ENCODE data around the gene OR8H3.
"Not testable (repeated sequence)": the region's sequence is repeated elsewhere in the genome, so short reads cannot be mapped to it uniquely, and the experiment has no call there.

Gene OR8H3, protein sequence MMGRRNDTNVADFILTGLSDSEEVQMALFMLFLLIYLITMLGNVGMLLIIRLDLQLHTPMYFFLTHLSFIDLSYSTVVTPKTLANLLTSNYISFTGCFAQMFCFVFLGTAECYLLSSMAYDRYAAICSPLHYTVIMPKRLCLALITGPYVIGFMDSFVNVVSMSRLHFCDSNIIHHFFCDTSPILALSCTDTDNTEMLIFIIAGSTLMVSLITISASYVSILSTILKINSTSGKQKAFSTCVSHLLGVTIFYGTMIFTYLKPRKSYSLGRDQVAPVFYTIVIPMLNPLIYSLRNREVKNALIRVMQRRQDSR

DNA sequence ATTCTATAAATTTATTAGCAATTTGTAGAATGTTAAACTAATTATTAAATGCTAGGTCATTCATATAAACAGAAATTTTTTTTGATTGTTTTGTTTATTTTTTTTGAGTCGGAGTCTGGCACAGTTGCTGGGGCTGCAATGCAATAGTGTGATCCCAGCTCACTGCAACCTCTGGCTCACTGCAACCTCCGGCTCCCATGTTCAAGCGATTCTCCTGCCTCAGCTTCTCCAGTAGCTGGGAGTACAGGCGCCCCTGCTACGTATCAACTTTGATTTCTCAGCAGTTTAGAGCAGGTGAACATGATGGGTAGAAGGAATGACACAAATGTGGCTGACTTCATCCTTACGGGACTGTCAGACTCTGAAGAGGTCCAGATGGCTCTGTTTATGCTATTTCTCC, at the start of gene OR8H3:
OR8H3 (plus strand) TSS at position 301 of the 400 bp plus-strand sequence; CDS start at position 301, 0 bp downstream.
- no peak within 1 kb of the TSS for H3K9ac ChIP-seq (ENCODE audit: low read length)
- no peaks in the 10 kb centered on the region for H3K27me3 ChIP-seq (replicated peaks; ENCODE audit: control insufficient read depth, insufficient read depth, low read length)
- no peaks in the 10 kb centered on the region for H3K36me3 ChIP-seq (ENCODE audit: control insufficient read depth, insufficient read depth, low read length, severe bottlenecking)
- no peak for DNase-seq (ENCODE audit: low read depth)
- no peaks in the 10 kb centered on the region for H3K4me1 ChIP-seq (ENCODE audit: control insufficient read depth, insufficient read depth, low read length)
- H3K4me3 ChIP-seq (ENCODE audit: low read length): no peak within 1 kb of the TSS
- H3K9me3 ChIP-seq (ENCODE audit: control insufficient read depth, low read length): no peaks in the 10 kb centered on the region

DNA sequence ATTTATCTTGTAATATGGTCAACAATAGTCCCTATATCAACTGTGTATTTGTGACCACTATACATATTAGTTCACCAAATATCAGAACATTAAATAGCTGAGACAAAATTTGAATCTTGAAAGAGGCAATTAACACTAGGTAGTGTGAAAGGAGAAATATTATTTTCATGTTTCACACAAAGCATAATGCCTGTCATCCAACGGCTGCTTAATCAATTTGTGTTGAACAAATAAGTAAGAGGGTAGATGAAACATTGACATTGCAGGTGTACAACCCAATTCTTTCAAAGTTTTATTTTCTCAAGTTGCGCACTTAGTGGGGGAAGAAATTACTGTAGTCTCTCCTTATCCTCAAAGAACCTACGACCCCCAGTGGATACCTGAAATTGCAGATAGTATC, 32.5 kb upstream of the OR8H3 start:
- H3K4me3 ChIP-seq (ENCODE audit: low read length): no peak overlapping the region
- no peaks in the 10 kb centered on the region for H3K9me3 ChIP-seq (ENCODE audit: control insufficient read depth, low read length)
- H3K9ac ChIP-seq (ENCODE audit: low read length): no peak overlapping the region
- H3K36me3 ChIP-seq (ENCODE audit: control insufficient read depth, insufficient read depth, low read length, severe bottlenecking): no peaks in the 10 kb centered on the region
- no peaks in the 10 kb centered on the region for H3K4me1 ChIP-seq (ENCODE audit: control insufficient read depth, insufficient read depth, low read length)
- no peaks in the 10 kb centered on the region for H3K27me3 ChIP-seq (replicated peaks; ENCODE audit: control insufficient read depth, insufficient read depth, low read length)
- no peak for DNase-seq (ENCODE audit: low read depth)

DNA sequence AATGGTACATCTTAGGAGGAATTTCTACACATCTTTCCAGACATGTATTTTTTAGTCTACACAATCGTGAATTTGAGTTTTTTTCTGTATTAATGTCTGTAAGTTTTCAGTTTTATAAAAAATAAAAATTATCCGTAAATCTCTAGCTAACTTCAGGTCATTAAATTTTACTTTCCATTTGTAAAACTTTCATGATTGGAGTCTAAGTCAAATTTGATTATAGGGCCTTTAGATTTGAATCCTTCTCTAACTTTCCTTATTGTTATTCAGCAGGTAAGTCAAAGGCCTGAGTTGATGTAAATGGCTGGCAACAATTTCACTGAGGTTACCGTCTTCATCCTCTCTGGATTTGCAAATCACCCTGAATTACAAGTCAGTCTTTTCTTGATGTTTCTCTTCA, 29.2 kb upstream of the OR8H3 start, which contains the start of gene OR8I2:
OR8I2 (plus strand) TSS at position 301 of the 400 bp plus-strand sequence; CDS start at position 301, 0 bp downstream.
- no peaks in the 10 kb centered on the region for H3K9me3 ChIP-seq (ENCODE audit: control insufficient read depth, low read length)
- H3K4me1 ChIP-seq (ENCODE audit: control insufficient read depth, insufficient read depth, low read length): no peaks in the 10 kb centered on the region
- H3K27me3 ChIP-seq (replicated peaks; ENCODE audit: control insufficient read depth, insufficient read depth, low read length): no peaks in the 10 kb centered on the region
- H3K4me3 ChIP-seq (ENCODE audit: low read length): no peak within 1 kb of the TSS
- DNase-seq (ENCODE audit: low read depth): no peak
- H3K9ac ChIP-seq (ENCODE audit: low read length): no peak within 1 kb of the TSS
- no peaks in the 10 kb centered on the region for H3K36me3 ChIP-seq (ENCODE audit: control insufficient read depth, insufficient read depth, low read length, severe bottlenecking)

DNA sequence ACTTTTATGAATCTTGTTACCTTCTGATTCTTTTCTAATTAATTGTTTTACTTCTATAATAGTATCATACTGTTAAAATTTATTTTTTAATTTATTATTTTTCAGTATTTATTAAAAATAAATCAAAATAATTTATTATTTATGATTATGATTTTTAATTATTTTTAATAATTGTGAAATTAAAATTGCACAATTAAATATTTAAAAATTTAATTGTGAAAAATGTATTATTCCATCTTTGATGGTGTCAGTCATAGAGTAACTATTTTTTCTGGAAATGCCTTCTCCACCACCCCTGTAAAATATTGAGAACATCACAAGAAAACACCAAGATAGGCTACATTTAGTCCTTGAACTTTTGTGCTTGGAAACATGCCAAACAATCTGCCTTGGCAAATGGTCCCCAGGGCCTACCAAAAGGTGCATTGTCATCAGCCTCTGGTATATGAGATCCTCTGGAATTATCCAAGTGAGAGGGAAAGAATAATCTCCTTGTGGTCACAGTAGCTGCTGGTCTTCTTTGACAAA, 18.9 kb upstream of the OR8H3 start, which contains the start of gene OR8H2:
OR8H2 (plus strand) TSS at position 478 of the 528 bp plus-strand sequence. CDS start 1,356 bp downstream, outside the sequence.
- no peaks in the 10 kb centered on the region for H3K9me3 ChIP-seq (ENCODE audit: control insufficient read depth, low read length)
- no peak within 1 kb of the TSS for H3K9ac ChIP-seq (ENCODE audit: low read length)
- no peaks in the 10 kb centered on the region for H3K36me3 ChIP-seq (ENCODE audit: control insufficient read depth, insufficient read depth, low read length, severe bottlenecking)
- H3K27me3 ChIP-seq (replicated peaks; ENCODE audit: control insufficient read depth, insufficient read depth, low read length): no peaks in the 10 kb centered on the region
- H3K4me1 ChIP-seq (ENCODE audit: control insufficient read depth, insufficient read depth, low read length): no peaks in the 10 kb centered on the region
- no peak within 1 kb of the TSS for H3K4me3 ChIP-seq (ENCODE audit: low read length)
- DNase-seq (ENCODE audit: low read depth): no peak

DNA sequence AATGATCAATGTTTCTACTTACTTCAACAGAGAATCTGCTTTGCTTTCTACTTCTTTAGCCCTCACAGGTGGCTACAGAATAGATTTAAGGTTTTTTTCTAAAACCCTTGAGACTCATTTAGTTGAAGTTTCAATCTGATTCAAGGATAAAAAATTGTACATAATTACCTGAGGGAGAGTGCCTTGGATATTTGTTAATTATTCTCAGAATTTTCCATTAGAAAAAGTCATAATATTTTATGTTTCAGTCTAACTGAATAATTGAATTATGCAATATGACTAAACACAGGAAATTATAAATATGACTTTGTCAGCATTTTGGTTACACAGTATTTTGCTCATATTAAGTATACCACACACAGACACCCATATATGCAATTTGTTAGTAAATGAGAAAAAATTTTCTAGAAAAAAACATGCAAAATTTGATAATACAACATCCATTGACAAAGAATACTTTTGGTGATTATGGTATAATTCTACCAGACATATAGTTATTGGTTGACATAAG, 18.0 kb downstream of the OR8H3 start, which contains the start of gene OR8J3:
OR8J3 (minus strand) TSS at position 51 of the 511 bp plus-strand sequence. CDS start 2,483 bp downstream, outside the sequence.
- no peaks in the 10 kb centered on the region for H3K9me3 ChIP-seq (ENCODE audit: control insufficient read depth, low read length)
- H3K4me1 ChIP-seq (ENCODE audit: control insufficient read depth, insufficient read depth, low read length): no peaks in the 10 kb centered on the region
- H3K27me3 ChIP-seq (replicated peaks; ENCODE audit: control insufficient read depth, insufficient read depth, low read length): no peaks in the 10 kb centered on the region
- H3K9ac ChIP-seq (ENCODE audit: low read length): no peak within 1 kb of the TSS
- no peak for DNase-seq (ENCODE audit: low read depth)
- no peaks in the 10 kb centered on the region for H3K36me3 ChIP-seq (ENCODE audit: control insufficient read depth, insufficient read depth, low read length, severe bottlenecking)
- H3K4me3 ChIP-seq (ENCODE audit: low read length): no peak within 1 kb of the TSS

DNA sequence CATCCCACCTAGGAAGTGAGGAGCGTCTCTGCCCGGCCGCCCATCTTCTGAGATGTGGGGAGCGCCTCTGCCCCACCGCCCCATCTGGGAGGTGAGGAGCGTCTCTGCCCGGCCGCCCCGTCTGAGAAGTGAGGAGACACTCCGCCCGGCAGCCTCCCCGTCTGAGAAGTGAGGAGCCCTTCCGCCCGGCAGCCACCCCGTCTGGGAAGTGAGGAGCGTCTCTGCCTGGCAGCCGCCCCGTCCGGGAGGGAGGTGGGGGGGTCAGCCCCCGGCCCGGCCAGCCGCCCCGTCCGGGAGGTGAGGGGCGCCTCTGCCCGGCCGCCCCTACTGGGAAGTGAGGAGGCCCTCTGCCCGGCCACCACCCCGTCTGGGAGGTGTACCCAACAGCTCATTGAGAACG, 21.5 kb downstream of the OR8H3 start:
- not testable (repeated sequence) for H3K4me3 ChIP-seq (ENCODE audit: low read length); H3K27me3 ChIP-seq (replicated peaks; ENCODE audit: control insufficient read depth, insufficient read depth, low read length); H3K9ac ChIP-seq (ENCODE audit: low read length); H3K36me3 ChIP-seq (ENCODE audit: control insufficient read depth, insufficient read depth, low read length, severe bottlenecking); H3K4me1 ChIP-seq (ENCODE audit: control insufficient read depth, insufficient read depth, low read length); H3K9me3 ChIP-seq (ENCODE audit: control insufficient read depth, low read length); DNase-seq (ENCODE audit: low read depth)

DNA sequence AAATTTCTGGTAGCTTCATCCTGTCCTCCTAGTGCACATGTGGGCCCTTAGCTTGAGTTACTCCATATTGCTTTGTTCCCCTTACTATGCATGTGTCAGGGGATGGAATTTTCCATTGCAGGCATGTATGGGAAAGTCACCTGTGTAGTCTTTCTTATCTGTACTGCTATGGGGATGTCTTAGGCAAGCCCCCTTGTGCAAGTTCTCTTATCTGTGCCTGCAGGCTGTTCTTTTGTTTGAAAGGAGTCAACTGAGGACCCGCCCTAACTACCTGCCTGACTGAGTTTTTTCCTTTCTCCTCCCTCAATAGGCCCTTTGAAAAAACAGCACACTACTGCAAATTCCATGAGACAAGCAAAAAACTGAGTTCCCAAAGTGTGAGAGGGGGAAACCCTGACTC, 29.2 kb downstream of the OR8H3 start:
- no peak overlapping the region for H3K9ac ChIP-seq (ENCODE audit: low read length)
- peaks cover 5% of the 10 kb centered on the region for H3K9me3 ChIP-seq (ENCODE audit: control insufficient read depth, low read length)
- H3K4me3 ChIP-seq (ENCODE audit: low read length): no peak overlapping the region
- no peak for DNase-seq (ENCODE audit: low read depth)
- H3K36me3 ChIP-seq (ENCODE audit: control insufficient read depth, insufficient read depth, low read length, severe bottlenecking): no peaks in the 10 kb centered on the region
- H3K4me1 ChIP-seq (ENCODE audit: control insufficient read depth, insufficient read depth, low read length): no peaks in the 10 kb centered on the region
- no peaks in the 10 kb centered on the region for H3K27me3 ChIP-seq (replicated peaks; ENCODE audit: control insufficient read depth, insufficient read depth, low read length)

DNA sequence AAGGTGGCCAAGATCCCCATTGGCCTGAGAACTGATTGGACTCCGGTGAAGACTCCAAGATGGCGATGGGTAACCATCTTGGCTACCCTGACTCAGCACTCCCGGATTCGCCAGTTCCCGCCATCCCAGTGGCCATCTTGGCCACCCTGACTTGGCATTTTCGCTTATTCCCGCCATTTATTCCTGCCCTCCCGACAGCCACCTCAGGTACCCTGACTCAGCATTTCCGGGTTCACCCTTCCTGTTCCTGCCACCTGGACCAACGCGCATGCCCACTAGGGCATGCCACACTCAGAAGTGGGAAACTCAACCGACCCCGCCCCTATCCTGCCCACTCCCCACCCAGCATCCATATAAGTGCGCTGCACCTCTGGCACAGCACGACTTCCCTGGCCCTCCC, 30.2 kb downstream of the OR8H3 start:
- Histone ChIP-seq H3K4me3 (ENCODE audit: low read length) (no peak overlapping the region), H3K9me3 (ENCODE audit: control insufficient read depth, low read length) (peaks cover 5% of the 10 kb centered on the region), H3K27me3 (replicated peaks; ENCODE audit: control insufficient read depth, insufficient read depth, low read length) (no peaks in the 10 kb centered on the region), H3K36me3 (ENCODE audit: control insufficient read depth, insufficient read depth, low read length, severe bottlenecking) (no peaks in the 10 kb centered on the region), H3K4me1 (ENCODE audit: control insufficient read depth, insufficient read depth, low read length) (no peaks in the 10 kb centered on the region), H3K9ac (ENCODE audit: low read length) (no peak overlapping the region)
- no peak for DNase-seq (ENCODE audit: low read depth)

DNA sequence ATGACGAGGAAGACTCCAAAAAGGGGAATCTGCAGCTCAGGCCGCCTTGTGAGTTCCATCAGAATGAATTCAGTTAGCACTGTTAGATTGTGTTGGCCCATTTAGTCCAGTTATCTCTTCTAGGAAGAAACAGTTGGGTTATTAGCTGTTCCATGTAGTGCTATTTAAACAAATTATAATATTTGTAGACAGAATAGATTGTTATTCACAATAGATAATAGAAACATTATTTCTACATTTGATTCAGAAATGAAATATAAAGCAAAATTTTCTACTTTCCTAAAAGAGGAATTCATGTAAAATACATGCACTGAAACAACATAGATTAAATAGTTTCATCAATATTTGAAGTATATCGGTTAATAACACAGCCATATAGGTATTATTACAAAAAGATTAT, 38.0 kb downstream of the OR8H3 start, which contains the start of gene OR8K5:
OR8K5 (minus strand) TSS at position 101 of the 400 bp plus-strand sequence; CDS start at position 101, 0 bp downstream.
- Histone ChIP-seq H3K27me3 (replicated peaks; ENCODE audit: control insufficient read depth, insufficient read depth, low read length) (no peaks in the 10 kb centered on the region), H3K4me1 (ENCODE audit: control insufficient read depth, insufficient read depth, low read length) (no peaks in the 10 kb centered on the region), H3K9ac (ENCODE audit: low read length) (no peak within 1 kb of the TSS), H3K9me3 (ENCODE audit: control insufficient read depth, low read length) (peaks cover 4% of the 10 kb centered on the region), H3K4me3 (ENCODE audit: low read length) (no peak within 1 kb of the TSS), H3K36me3 (ENCODE audit: control insufficient read depth, insufficient read depth, low read length, severe bottlenecking) (no peaks in the 10 kb centered on the region)
- no peak for DNase-seq (ENCODE audit: low read depth)

DNA sequence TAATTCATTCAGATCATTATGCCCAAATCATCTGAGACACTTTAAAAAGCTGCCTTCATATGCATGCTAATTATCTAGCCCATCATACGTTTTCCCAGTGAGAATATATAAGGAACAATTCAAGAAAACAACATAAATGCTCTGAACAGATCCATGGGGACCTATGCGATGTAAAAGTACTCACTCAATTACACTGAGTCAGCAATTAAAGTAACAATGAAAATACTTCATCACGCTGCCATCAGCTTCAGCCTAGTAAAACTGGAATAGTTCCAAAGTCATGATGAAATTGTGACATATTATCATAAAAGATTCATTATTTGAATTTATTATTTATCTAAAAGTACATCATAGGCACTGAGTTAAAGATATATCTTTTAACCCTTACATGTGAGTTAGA, 41.6 kb downstream of the OR8H3 start:
- Histone ChIP-seq H3K4me3 (ENCODE audit: low read length) (no peak overlapping the region), H3K9me3 (ENCODE audit: control insufficient read depth, low read length) (no peaks in the 10 kb centered on the region), H3K36me3 (ENCODE audit: control insufficient read depth, insufficient read depth, low read length, severe bottlenecking) (no peaks in the 10 kb centered on the region), H3K27me3 (replicated peaks; ENCODE audit: control insufficient read depth, insufficient read depth, low read length) (no peaks in the 10 kb centered on the region), H3K4me1 (ENCODE audit: control insufficient read depth, insufficient read depth, low read length) (no peaks in the 10 kb centered on the region), H3K9ac (ENCODE audit: low read length) (no peak overlapping the region)
- no peak for DNase-seq (ENCODE audit: low read depth)

DNA sequence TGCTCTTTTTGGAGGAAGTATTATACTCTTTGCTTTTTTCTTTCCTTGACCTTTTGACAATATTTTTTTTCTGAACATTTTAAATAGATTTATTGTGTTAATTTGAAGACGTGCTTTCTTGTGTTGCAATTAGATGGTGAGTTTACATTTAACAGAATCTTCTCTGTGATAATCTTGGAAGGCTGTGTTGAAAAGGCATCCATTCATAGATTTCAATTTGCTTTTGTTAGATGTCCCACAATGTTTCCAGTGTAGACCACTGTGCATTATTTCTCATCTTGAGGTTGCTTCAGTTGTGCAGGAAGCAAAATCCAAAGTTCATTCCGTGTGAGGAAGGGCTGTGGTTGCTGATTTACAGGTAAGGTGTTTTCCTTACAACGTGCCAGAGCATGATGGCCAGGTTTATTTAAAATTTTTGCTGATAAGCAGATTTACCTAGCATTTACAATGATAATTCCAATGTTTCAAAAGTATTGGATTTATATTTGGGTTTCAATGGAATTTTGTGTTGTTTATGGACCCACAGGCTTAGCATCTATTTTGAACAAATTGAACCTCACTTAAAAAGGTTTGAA, 50.2 kb downstream of the OR8H3 start:
- Histone ChIP-seq H3K9me3 (ENCODE audit: control insufficient read depth, low read length) (no peaks in the 10 kb centered on the region), H3K4me1 (ENCODE audit: control insufficient read depth, insufficient read depth, low read length) (no peaks in the 10 kb centered on the region), H3K27me3 (replicated peaks; ENCODE audit: control insufficient read depth, insufficient read depth, low read length) (no peaks in the 10 kb centered on the region), H3K9ac (ENCODE audit: low read length) (no peak overlapping the region), H3K4me3 (ENCODE audit: low read length) (no peak overlapping the region), H3K36me3 (ENCODE audit: control insufficient read depth, insufficient read depth, low read length, severe bottlenecking) (no peaks in the 10 kb centered on the region)
- DNase-seq (ENCODE audit: low read depth): no peak
